Spinal cord (tissue), 10 donors: ENCODE data around the gene POC1B. TPM values are rescaled to one million over a fixed set of nuclear protein-coding genes. Genes with fewer than 3 reads are reported as not detected.

Experiments used
- DNase-seq, 6 donors: peaks; one replicate each; pipeline versions ENCODE4 v3.0.0 to v3.0.0-alpha.2; 2013 to 2015; ENCODE audit warnings: low spot score in 6 of 6, low read depth in 4 of 6
- H3K27ac ChIP-seq: one replicate; pipeline ENCODE4 v1.5.1; 2013; ENCODE audit warnings: low read depth, low read length, control low read depth
- H3K27me3 ChIP-seq: one replicate; pipeline ENCODE4 v1.6.1; 2013; ENCODE audit warnings: low read length; ENCODE audit not compliant: control insufficient read depth, insufficient read depth
- H3K36me3 ChIP-seq: one replicate; pipeline ENCODE4 v1.6.1; 2013; ENCODE audit warnings: low read length; ENCODE audit not compliant: control insufficient read depth, insufficient read depth
- H3K4me1 ChIP-seq: one replicate; pipeline ENCODE4 v1.6.1; 2013; ENCODE audit warnings: low read length; ENCODE audit not compliant: control insufficient read depth, insufficient read depth
- H3K4me3 ChIP-seq: one replicate; pipeline ENCODE4 v1.5.1; 2013; ENCODE audit warnings: low read depth, low read length, control low read depth
- H3K9me3 ChIP-seq: one replicate; pipeline ENCODE4 v1.6.1; 2013; ENCODE audit warnings: low read length; ENCODE audit not compliant: control insufficient read depth, insufficient read depth
- WGBS: methylation state at CpG from one replicate; pipeline ENCODE4 v1.1.5; 2013; ENCODE audit warnings: missing lambda C conversion rate; ENCODE audit not compliant: insufficient coverage; 5-methylcytosine and 5-hydroxymethylcytosine counted together
- polyA plus RNA-seq, 2 donors: library from polyadenylated mRNA; unstranded; fragments of 120-200 nt; gene quantifications; one replicate each; pipeline ENCODE4 v1.2.1, GENCODE V29; 2013; ENCODE audit not compliant: insufficient read length in 2 of 2
- small RNA-seq: library from RNA; depleted of rRNA; stranded (forward); fragments of <200 nt; gene quantifications from one replicate; pipeline ENCODE3, GENCODE V24; 2014; ENCODE audit warnings: low replicate concordance
- total RNA-seq, 2 donors: library from RNA; depleted of rRNA in 1 of 2; stranded (reverse); fragments of 120-200 nt in 1 of 2; fragments of >200 nt in 1 of 2; gene quantifications; one replicate each; pipeline versions ENCODE4 v1.2.3 to v1.2.4, GENCODE V29; 2013 to 2014
- donor health status: healthy.

Gene POC1B
- total and polyA plus RNA-seq, 4 donors, result 11.7 to 56.4 (median 21.5) TPM

GRCh38 chr12:89372584-89373370, 153.1 kb downstream of the POC1B start:
- no peak overlapping the region for H3K27ac ChIP-seq

GRCh38 chr12:89370850-89371249, 155.0 kb downstream of the POC1B start:
- no peak for DNase-seq
- 73% methylated on average over 4 of the region's 7 CpGs for WGBS
- H3K27ac ChIP-seq, result no peak overlapping the region
- H3K27me3 ChIP-seq, result no peaks in the 10 kb centered on the region
- no peaks in the 10 kb centered on the region for H3K36me3 ChIP-seq
- H3K4me1 ChIP-seq, result peaks cover 6% of the 10 kb centered on the region
- no peak overlapping the region for H3K4me3 ChIP-seq
- H3K9me3 ChIP-seq, result no peaks in the 10 kb centered on the region

More at GRCh38 chr12:89372584-89373370, 153.1 kb downstream of the POC1B start:
- no peak for DNase-seq
- Histone ChIP-seq H3K36me3 (no peaks in the 10 kb centered on the region), H3K9me3 (no peaks in the 10 kb centered on the region), H3K4me3 (no peak overlapping the region), H3K27me3 (no peaks in the 10 kb centered on the region), H3K4me1 (peaks cover 6% of the 10 kb centered on the region)
- WGBS, result 80% methylated on average over 6 of the region's 6 CpGs

- H3K4me3 ChIP-seq, result no peak overlapping the region
- no peaks in the 10 kb centered on the region for H3K9me3 ChIP-seq
- peaks cover 6% of the 10 kb centered on the region for H3K4me1 ChIP-seq
- 89% methylated on average over 3 of the region's 3 CpGs for WGBS
- H3K36me3 ChIP-seq, result no peaks in the 10 kb centered on the region
- H3K27ac ChIP-seq, result no peak overlapping the region
- H3K27me3 ChIP-seq, result no peaks in the 10 kb centered on the region
- DNase-seq, result no peak
Measured at GRCh38 chr12:89370421-89370831, 155.4 kb downstream of the POC1B start.

Small RNAs within 50 kb of the gene (small RNA-seq; reads per million reads assigned to genes)
- gene AC025034.2 (not detected), gene POC1B-GALNT4 (not detected)

Other genes starting within 250 kb of the POC1B start
- 10 to 100 TPM; 56.3 to 84.3 TPM for gene DUSP6, start 173.5 kb downstream of the POC1B start, total RNA-seq
- gene DUSP6, start 173.5 kb downstream of the POC1B start, polyA plus RNA-seq, result 10 to 100 TPM; 39.4 to 44.0 TPM
- gene GALNT4, start 1.3 kb downstream of the POC1B start, total RNA-seq, result 1 to 10 TPM; 5.9 to 6.0 TPM
- gene GALNT4, start 1.3 kb downstream of the POC1B start, polyA plus RNA-seq, result 1 to 10 TPM; 1.8 to 4.4 TPM
- 100 to 1,000 TPM in 1 of 2 donors, 10 to 100 TPM in 1; 75.9 to 158 TPM for gene ATP2B1, start 182.8 kb upstream of the POC1B start, total RNA-seq
- gene ATP2B1, start 182.8 kb upstream of the POC1B start, polyA plus RNA-seq, result 10 to 100 TPM; 70.1 to 88.8 TPM